GM10266 (cell line): ENCODE data around the gene CD300LG.
"Not testable (repeated sequence)": the region's sequence is repeated elsewhere in the genome, so short reads cannot be mapped to it uniquely, and the experiment has no call there.

Experiments
- DNase-seq: peaks from one replicate; pipeline ENCODE4 v3.0.0; 2012; ENCODE audit errors: extremely low spot score
- TF ChIP-seq, protein P1 (sequence below): IDR thresholded peaks from 2 replicates; pipeline ENCODE4 v1.5.1; 2012; ENCODE audit warnings: mild to moderate bottlenecking, low read depth; ENCODE audit not compliant: control insufficient read depth, insufficient read depth; ENCODE audit errors: missing control alignments

CD300LG gene

DNA sequence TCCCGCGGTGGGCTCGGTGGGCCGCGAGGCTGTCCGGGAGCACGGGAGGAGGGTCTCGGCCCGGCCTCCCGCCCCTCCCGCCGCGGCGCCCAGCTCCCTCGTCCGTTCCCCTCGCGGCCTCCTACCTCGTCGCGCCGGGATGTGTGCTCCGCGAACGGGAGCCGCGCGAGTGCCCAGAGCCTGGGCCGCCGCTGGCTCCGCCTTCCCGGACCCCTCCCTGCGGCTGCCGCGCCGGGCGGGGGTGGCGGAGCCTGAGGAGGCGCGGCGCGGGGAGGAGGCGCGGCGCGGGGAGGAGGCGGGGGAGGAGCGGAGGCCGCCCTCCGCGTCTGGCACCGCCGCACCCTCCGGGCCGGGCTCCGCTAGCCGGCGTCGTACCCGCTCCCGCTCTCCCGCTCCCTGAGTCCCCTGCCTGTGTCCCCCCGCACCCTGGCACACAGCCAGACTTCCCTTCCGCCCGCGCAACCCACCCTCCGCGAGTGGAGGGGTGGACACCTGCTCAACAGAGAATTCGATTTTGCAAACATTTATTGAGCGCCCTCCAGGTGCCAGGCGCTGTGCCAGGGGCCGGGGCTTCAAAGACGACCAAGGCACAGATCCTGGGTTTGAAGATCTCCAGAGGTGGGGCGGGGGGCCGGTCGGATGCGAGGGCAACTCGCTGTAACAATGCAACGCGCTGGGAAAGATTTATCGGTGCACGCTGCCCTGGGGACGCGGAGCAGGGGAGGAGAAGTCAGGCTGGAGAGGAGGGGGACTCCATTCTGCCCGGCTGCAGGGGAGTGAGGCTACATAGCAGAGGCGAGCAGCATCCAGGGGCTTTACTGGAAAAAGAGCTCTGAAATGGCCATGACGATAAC, 13.8 kb upstream of the CD300LG start, which contains the start of gene MPP3:
Gene MPP3, minus strand, starts transcription at position 171 of the 854 bp plus-strand sequence. CDS start 1,240 bp downstream, outside the sequence.
- DNase-seq: peak; percentile 69

DNA sequence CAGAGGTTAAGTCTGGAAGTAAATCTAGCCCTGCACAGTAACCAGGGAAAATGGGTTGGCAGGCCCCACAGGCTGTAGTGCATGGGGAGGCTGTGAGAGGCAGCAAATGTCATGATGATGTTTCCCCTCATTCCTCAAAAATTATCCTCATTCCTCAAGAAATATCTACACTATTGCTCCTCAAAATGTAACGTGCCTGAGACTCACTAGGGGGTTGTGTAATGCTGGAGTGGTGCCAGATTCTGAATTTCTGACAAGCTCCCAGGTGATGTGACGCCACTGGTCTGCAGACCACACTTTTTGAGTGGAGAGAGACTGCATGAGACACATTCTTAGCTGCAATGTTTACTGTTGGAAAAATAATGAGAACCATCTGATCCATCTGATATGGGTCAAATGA, 12.9 kb upstream of the CD300LG start:
- no peak for DNase-seq
- TF ChIP-seq, protein P1, sequence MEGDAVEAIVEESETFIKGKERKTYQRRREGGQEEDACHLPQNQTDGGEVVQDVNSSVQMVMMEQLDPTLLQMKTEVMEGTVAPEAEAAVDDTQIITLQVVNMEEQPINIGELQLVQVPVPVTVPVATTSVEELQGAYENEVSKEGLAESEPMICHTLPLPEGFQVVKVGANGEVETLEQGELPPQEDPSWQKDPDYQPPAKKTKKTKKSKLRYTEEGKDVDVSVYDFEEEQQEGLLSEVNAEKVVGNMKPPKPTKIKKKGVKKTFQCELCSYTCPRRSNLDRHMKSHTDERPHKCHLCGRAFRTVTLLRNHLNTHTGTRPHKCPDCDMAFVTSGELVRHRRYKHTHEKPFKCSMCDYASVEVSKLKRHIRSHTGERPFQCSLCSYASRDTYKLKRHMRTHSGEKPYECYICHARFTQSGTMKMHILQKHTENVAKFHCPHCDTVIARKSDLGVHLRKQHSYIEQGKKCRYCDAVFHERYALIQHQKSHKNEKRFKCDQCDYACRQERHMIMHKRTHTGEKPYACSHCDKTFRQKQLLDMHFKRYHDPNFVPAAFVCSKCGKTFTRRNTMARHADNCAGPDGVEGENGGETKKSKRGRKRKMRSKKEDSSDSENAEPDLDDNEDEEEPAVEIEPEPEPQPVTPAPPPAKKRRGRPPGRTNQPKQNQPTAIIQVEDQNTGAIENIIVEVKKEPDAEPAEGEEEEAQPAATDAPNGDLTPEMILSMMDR: no peak

More for the DNA sequence above, 13.8 kb upstream of the CD300LG start, which contains the start of gene MPP3:
- TF ChIP-seq, protein P1: no peak

DNA sequence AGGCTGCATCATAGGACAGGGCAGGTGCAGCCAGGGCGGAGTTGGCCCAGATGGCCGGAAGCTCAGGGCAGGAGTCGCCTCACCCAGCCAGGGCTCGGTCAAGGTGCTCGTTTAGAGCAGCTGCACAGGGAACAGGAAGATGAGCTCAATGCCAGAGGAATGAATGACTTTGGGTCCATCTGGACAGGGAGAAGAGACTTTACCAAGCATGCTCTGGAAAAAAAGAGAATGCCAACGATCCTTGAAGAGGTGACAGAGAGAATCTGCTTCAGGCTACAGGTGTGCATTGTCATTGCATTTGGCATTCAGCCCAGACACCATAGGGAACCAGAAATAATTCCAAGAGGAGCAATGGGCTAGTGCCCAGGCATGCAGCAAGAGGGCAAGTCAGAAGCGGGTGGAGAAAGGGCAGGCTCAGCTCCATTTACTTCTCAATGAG, 7.3 kb upstream of the CD300LG start:
- TF ChIP-seq, protein P1: no peak
- no peak for DNase-seq

DNA sequence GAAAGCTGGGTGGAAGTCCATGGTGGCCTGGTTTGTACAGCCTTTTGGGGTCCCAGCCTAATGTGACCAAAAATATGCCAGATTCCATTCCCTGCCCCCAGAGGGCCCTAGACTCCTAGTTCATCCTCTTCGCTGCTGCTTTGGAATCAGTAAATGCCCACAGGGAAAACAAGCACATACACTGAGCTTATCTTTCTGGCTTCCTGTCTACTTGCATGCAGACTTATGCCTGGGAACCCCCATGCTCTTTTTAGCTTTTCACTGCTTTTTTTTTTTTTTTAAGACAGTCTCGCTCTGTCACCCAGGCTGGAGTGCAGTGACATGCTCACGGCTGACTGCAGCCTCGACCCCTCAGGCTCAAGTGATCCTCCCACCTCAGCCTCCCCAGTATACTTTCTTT, 6.2 kb upstream of the CD300LG start:
- TF ChIP-seq, protein P1: no peak
- DNase-seq: no peak

DNA sequence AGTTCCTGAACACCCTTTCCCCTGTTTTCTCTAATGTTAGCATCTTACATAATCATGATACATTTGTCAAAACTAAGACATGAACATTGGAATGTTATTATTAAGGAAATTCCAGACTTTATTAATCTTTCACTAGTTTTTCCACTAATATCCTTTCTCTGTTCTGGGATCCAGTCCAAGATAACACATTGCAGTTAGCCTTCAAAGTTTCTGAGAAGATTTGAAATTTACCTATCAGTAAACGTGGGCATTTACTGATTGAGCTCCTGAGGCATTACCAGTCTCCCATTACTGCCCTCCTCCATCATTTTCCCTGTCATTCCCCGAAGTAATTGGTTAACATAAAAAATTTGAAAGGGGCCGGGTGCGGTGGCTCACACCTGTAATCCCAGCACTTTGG, 5.7 kb upstream of the CD300LG start:
- TF ChIP-seq, protein P1: no peak
- DNase-seq: no peak

DNA sequence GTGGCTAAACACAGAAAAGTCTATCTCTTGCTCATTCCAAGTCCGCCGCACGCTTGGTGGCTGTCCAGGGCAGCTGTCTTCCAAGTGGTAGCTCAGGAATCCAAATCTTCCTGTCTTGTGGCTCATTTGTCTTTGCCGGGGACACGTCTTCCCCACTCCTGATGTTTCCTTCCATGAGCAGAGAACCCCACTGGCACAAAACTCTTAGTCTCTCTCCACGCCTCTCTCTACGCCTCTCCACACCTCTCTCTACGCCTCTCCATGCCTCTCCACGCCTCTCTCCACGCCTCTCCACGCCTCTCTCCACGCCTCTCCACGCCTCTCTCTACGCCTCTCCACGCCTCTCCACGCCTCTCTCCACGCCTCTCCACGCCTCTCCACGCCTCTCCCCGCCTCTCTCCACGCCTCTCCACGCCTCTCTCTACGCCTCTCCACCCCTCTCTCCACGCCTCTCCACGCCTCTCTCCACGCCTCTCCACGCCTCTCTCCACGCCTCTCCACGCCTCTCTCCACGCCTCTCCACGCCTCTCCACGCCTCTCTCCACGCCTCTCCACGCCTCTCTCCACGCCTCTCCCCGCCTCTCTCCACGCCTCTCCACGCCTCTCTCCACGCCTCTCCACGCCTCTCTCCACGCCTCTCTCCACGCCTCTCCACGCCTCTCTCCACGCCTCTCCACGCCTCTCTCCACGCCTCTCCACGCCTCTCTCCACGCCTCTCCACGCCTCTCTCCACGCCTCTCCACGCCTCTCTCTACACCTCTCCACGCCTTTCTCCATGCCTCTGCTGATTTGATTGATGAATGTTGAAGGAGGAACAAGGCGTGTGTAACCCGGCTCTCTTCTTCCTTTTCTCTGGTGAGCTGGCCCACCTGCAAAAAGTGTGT, 4.6 kb upstream of the CD300LG start:
- not testable (repeated sequence) for DNase-seq

DNA sequence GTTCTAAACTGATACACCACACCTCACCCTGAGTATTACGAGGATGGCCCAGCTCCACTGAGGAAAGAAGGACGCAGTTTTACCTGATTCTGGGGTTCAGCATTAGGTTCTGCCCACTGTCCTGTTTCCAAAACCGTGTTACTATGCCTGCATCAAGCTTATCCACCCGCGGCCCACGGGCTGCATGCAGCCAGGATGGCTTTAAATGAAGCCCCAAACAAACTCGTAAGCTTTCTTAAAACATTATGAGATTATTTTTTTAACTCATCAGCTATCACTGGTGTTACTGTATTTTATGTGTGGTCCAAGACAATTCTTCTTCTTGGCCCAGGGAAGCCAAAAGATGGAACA, 4.0 kb upstream of the CD300LG start:
- TF ChIP-seq, protein P1: no peak
- DNase-seq: no peak
